Activated CD4-positive, alpha-beta T cell treated with anti-CD3 and anti-CD28 coated beads, Interleukin-2, amount 50 U/mL, for 24 hours (primary cell): ENCODE data around the gene KLKB1.

Experiments
- DNase-seq, 2 donors: peaks; one replicate each; pipeline ENCODE4 v3.0.0-alpha.2; 2020; ENCODE audit warnings: low read depth in 1 of 2, low spot score in 1 of 2

The KLKB1 gene

DNA sequence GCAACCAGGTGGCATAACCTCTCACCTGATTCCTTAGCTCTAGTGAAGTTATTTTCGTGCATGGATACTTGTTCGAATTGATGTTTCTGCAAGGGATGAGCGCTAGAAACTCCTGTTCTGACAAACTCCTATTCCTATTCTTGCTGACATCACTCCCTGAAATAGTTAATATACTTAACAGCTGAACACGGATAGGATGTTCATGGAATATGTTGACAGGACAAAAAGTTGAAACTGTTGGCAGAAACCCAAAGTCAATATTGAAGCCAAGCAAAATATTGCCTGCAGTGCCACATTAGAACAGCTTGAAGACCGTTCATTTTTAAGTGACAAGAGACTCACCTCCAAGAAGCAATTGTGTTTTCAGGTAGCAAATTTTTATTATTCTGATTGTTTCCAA, at the start of gene KLKB1:
Gene KLKB1 (plus strand): TSS at position 287 of the 400 bp plus-strand sequence. CDS start 689 bp downstream, outside the sequence.
- no peak for DNase-seq

GRCh38 chr4:186188107-186188506, 39.2 kb upstream of the KLKB1 start:
- no peak for DNase-seq

- DNase-seq = no peak
These were observed 37.7 kb upstream of the KLKB1 start for GRCh38 chr4:186189656-186190055.

DNA sequence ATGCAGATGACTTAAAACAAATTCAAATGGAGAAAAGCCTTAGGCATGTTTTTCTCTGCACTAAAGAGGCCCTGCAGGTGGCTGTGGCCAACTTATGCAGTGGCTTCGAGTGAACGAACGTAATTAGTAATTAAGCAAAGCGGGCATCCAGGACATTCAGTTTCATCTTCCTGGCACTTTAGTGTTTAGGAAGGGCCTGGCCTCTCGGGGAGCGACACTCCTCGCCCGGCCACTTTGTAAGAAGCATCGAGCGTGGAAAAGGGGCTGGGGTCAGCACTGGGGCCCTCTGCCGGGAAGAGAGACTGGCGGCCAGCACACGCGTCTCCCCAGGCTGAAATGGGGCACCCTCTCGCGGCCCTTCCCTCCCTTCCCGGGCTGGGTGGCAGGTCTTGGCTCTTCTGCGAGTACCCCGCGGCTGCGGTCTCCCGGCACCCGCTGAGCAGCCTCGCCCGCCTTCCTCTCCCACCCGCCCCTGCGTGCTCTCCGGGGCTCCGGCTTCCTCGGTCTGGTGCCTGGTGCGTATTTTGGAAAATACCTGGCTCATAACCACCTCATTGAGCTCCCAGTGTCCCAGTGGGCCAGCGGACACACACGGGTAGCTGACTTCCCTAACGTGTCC, 36.6 kb upstream of the KLKB1 start:
- DNase-seq = peak in 1 of 2 donors; percentile 35

GRCh38 chr4:186191200-186192065, 35.9 kb upstream of the KLKB1 start, which contains the start of gene CYP4V2:
Gene CYP4V2 (plus strand): TSS chr4:186191567. CDS start chr4:186191824, 257 bp downstream.
- DNase-seq = peak; percentile 73 to 86

DNA sequence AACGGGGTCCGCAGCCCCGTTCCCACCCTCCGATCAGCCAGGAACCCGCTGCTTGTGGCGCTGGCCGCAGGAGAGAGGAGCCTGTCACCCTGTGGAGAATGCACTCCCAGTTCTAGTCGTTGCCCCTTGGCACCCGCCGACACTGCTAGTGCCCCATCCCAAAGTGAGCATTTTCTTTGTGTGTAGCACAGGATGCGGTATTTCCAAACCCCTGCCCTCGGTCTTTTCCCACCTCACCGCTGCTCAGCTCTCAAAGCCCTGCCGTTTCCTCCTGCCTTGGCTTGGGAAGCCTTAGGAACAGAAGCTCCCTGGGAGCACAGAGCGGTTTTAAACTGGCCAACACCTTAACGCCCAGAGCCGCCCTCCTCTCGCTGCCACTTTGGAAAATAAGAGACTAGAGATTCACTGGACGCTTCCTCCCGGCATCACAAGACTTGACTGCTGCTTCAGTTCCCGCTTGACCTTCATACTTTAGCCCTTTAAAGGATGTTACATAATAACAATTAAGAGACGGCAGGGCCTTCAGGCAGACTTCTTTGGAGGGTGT, 35.2 kb upstream of the KLKB1 start:
- peak; percentile 15 to 24 for DNase-seq

DNA sequence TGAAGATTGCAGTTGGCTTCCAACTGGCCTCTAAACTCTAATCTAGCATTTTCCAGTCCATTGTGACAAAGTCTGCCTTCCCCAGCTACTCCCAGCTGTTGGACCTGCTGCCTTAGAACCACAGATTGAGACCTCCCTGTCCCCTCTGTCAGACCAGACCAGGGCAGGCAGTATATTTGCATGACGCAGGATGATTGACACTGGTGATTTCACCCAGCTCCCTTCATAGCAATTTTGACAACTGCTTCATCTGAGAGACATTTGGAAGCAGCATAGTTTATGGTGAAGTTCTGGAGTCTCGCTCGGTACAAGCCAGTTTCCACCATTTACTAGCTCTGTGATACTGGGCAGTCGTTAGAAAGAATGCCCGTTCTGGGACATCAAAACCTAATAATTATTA, 33.5 kb upstream of the KLKB1 start:
- DNase-seq = no peak

DNA sequence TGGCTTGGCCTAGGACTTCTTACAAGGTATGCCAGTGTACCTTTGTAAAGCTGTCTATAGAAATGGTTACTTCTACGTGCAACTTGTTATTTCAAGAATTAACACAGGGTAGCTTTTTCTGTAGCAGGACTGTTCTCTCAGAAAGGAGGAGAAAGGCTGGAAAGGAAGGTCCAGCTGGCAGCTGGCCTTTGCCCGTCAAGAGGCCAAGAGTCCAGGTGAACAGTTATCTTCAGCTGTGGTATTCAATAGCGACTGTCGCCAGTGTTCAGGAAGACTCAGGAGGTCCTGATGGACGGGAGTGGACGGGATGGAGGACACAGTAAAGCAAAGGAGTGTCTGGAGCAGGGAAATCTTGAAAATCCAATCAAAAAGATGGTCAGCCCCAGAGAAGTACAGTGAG, 31.2 kb upstream of the KLKB1 start:
- no peak for DNase-seq

GRCh38 chr4:186200516-186200915, 26.8 kb upstream of the KLKB1 start:
- no peak for DNase-seq

DNA sequence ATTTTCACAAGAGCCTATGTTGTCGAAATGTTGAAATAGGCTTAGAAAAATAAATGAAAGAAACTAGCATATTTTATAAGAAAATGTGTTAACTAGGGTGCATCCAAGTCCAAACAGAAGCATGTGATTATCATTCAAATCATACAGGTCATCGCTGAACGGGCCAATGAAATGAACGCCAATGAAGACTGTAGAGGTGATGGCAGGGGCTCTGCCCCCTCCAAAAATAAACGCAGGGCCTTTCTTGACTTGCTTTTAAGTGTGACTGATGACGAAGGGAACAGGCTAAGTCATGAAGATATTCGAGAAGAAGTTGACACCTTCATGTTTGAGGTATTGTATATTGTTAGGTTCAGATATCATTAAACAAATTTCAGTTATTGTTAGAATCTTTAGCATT, 26.3 kb upstream of the KLKB1 start:
- no peak for DNase-seq

- DNase-seq = peak; percentile 11 to 48
These were observed 25.6 kb upstream of the KLKB1 start for GRCh38 chr4:186201535-186202230.

GRCh38 chr4:186202490-186203140, 24.7 kb upstream of the KLKB1 start:
- no peak for DNase-seq

DNA sequence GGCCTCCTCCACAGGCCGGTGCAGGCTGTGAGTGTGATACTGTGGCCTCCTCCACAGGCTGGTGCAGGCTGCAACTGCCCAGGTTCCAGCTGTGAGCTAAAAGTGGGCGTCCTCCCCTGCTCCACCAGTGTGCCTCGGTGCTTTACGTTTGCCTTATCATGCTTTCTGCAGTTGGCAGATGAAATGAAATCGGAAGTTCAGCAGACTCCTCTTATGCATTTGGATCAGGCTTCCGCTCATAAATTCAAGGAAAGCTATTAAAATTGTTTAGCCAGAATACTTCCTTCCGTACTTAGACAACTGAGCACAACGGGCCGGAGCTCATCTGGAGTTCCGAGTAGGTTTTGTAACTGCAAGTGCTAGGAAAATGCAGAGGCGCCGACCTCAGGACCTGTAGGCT, 23.9 kb upstream of the KLKB1 start:
- no peak for DNase-seq

- peak in 1 of 2 donors; percentile 66 for DNase-seq
These were observed 23.2 kb upstream of the KLKB1 start for GRCh38 chr4:186204103-186204559.

DNA sequence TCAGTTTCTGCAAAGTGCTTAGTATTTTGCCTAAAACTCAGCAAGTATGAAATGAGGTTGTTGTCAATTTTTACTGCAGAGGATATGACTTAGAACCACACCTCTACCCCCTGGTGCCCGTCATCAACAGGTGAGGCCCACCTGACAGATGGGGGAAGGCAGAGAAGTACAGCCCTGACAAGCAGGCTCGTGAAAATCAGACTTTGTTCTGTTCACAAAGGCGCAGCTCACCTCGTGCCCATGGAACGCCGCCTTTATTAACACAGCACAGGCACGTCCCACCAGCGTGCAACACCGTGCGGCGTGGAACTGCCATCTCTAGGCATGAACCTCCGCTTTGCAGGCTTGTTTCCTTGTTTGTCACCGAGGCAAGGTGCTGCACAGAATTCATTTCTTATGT, 22.6 kb upstream of the KLKB1 start:
- no peak for DNase-seq

DNA sequence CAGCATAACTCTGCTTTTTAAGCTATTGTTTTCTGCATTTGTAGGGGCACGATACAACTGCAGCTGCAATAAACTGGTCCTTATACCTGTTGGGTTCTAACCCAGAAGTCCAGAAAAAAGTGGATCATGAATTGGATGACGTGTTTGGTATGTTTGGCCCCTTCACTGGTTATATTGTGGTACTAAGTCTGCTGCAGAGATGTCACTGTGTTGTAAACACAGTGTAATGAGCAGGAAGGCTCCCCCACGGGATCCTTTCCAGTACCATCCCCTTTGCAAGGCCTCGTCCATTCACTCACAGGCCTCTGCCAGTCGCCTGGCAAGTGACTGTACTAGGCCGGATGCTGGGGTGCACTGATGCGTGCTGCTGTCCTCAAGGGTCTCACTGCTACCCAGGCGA, 22.2 kb upstream of the KLKB1 start:
- DNase-seq = no peak

- DNase-seq = no peak
These were observed 10.8 kb upstream of the KLKB1 start for GRCh38 chr4:186216465-186217024.

- no peak for DNase-seq
These were observed 9.5 kb upstream of the KLKB1 start for GRCh38 chr4:186217733-186218293.

- DNase-seq = no peak
These were observed 5.7 kb upstream of the KLKB1 start for GRCh38 chr4:186221624-186222023.

GRCh38 chr4:186225848-186226247, 1.5 kb upstream of the KLKB1 start:
- DNase-seq = no peak
